ENCODE data around the gene TEDDM1. TPM values are rescaled to one million over a fixed set of nuclear protein-coding genes. Genes with fewer than 3 reads are reported as not detected.

TEDDM1 gene
- total and polyA plus RNA-seq, 2 of the 13 experiments (the other 11 are each of a cell fraction or from before 2014, with no cell fraction given), result not detected

- TF ChIP-seq ZNF780A (CRISPR knock-in tag; IDR thresholded peaks at IDR 0.05) (0 out of 2 replicates have a peak, but pooled peaks have one; percentile 4), MAFK (conservative IDR thresholded peaks at IDR 0.05 in 1 of 2, IDR thresholded peaks at IDR 0.05 in 1 of 2; ENCODE audit: low read length in 2 of 2) (no peak), ELF1 (CRISPR knock-in tag; IDR thresholded peaks at IDR 0.05) (no peak), IRX3 (CRISPR knock-in tag; IDR thresholded peaks at IDR 0.05; ENCODE audit: borderline replicate concordance, low read depth) (0 out of 2 replicates have a peak, but pooled peaks have one; percentile 9), ZNF18 (CRISPR knock-in tag; IDR thresholded peaks at IDR 0.05; ENCODE audit: insufficient replicate concordance) (peak; percentile 28), ZNF790 (CRISPR knock-in tag; IDR thresholded peaks at IDR 0.05; ENCODE audit: borderline replicate concordance) (peak; percentile 36; the same call in 1 of the 2 replicates), ZNF20 (CRISPR knock-in tag; IDR thresholded peaks at IDR 0.05) (peak; percentile 11; the same call in 1 of the 2 replicates), ZNF670 (CRISPR knock-in tag; IDR thresholded peaks at IDR 0.05; ENCODE audit: borderline replicate concordance) (peak; percentile 62; the same call in 1 of the 2 replicates), ZNF713 (CRISPR knock-in tag; IDR thresholded peaks at IDR 0.05) (no peak)
Observed at GRCh38 chr1:182391028-182391361, 9.5 kb downstream of the TEDDM1 start (continued).

GRCh38 chr1:182389619-182390047 is 10.8 kb downstream of the TEDDM1 start:
- no peaks in the 10 kb centered on the region for H3K9me3 ChIP-seq (ENCODE audit: low read length)
- no peak overlapping the region for H2AFZ ChIP-seq (ENCODE audit: low read length)
- DNase-seq (ENCODE audit: low spot score), result peak; percentile 38
- intact Hi-C loops (cut with micrococcal nuclease; ENCODE audit: unreplicated experiment), result no loop called here
- H3K4me1 ChIP-seq (ENCODE audit: insufficient read depth, low read length), result peaks cover 63% of the 10 kb centered on the region
- FAIRE-seq, result peak; percentile 32
- no peak for ATAC-seq
- in situ Hi-C loops (cut with HindIII; ENCODE audit: extremely low pct_ligation_motif_present, low pct_unique_long_range_greater_than_20kb), result loop anchor here (5.0 kb wide), 1 partner anchor 87 kb away; no protein-coding TSS in a partner anchor
- H3K4me3 ChIP-seq (replicated peaks in 1 of 3; ENCODE audit: insufficient read depth in 1 of 3, low read depth in 2 of 3, low read length in 3 of 3), result peak overlapping the region; percentile 94 to 98 (median 97)
- peaks cover 24 to 40% of the 10 kb centered on the region in 2 experiments for H3K36me3 ChIP-seq (replicated peaks in 1 of 2; ENCODE audit: control insufficient read depth in 1 of 2, insufficient read depth in 2 of 2, low read length in 2 of 2)
- H3K27me3 ChIP-seq (ENCODE audit: control insufficient read depth in 1 of 2, insufficient read depth in 2 of 2, low read length in 2 of 2), result no peaks in the 10 kb centered on the region; a peak in 1 of 5 replicates
- peaks cover 59% of the 10 kb centered on the region for H3K79me2 ChIP-seq (ENCODE audit: insufficient read depth, low read length)
- WGBS (ENCODE audit: low lambda C conversion rate), result 1% methylated on average over 13 of the region's 13 CpGs
- ChIA-PET POLR2A (interaction anchor here (1.0 to 4.5 kb wide), 7 partner anchors 9 to 246 kb away, joined by 3 to 45 read pairs (median 21); no protein-coding TSS in a partner anchor), CTCF (ENCODE audit: low intra/inter-chr PET ratio, low total read pairs) (no interaction called here)
- peaks cover 54% of the 10 kb centered on the region for H4K20me1 ChIP-seq (ENCODE audit: insufficient read depth, low read length)
- no TSS peak for BruUV-seq (replicated peaks)
- peak overlapping the region; percentile 89 for H3K4me2 ChIP-seq (ENCODE audit: low read depth, low read length)
- peak overlapping the region; percentile 94 for H3K27ac ChIP-seq (ENCODE audit: extremely low read length, insufficient read depth, low read length)
- peak overlapping the region; percentile 97 for H3K9ac ChIP-seq (ENCODE audit: insufficient read depth, low read depth, low read length)
- no peak for TF ChIP-seq TFDP1 (CRISPR knock-in tag; IDR thresholded peaks at IDR 0.05; ENCODE audit: borderline replicate concordance)
- TF ChIP-seq XRCC5 (optimal IDR thresholded peaks at IDR 0.05; ENCODE audit: low read length), result peak; percentile 19
- no peak for TF ChIP-seq HNRNPUL1 (IDR thresholded peaks at IDR 0.05; ENCODE audit: low read depth, low read length)
- no peak for TF ChIP-seq ARHGAP35 (CRISPR knock-in tag; IDR thresholded peaks at IDR 0.05; ENCODE audit: borderline replicate concordance)
- TF ChIP-seq SAP130 (CRISPR knock-in tag; IDR thresholded peaks at IDR 0.05; ENCODE audit: low read depth), result peak; percentile 35; the same call in 1 of the 2 replicates
- TF ChIP-seq ZNF451 (CRISPR knock-in tag; IDR thresholded peaks at IDR 0.05), result no peak
- TF ChIP-seq MLLT10 (CRISPR knock-in tag; IDR thresholded peaks at IDR 0.05), result peak; percentile 19; the same call in 1 of the 2 replicates
- TF ChIP-seq PAF1 (CRISPR knock-in tag; IDR thresholded peaks at IDR 0.05), result 0 out of 2 replicates have a peak, but pooled peaks have one; percentile 40
- TF ChIP-seq HDAC1 (CRISPR knock-in tag; IDR thresholded peaks at IDR 0.05), result no peak
- peak; percentile 57; the same call in 1 of the 2 replicates for TF ChIP-seq TFAP4 (IDR thresholded peaks at IDR 0.05; ENCODE audit: borderline replicate concordance, low read depth)
- no peak for TF ChIP-seq MAFF (IDR thresholded peaks at IDR 0.05; ENCODE audit: low read depth, low read length)
- no peak for TF ChIP-seq STAG1 (CRISPR knock-in tag; IDR thresholded peaks at IDR 0.05)
- 0 out of 2 replicates have a peak, but pooled peaks have one; percentile 16 for TF ChIP-seq IRF2 (CRISPR knock-in tag; IDR thresholded peaks at IDR 0.05)
